Left lung (tissue), 10 donors: Measurements from ENCODE around the gene API5. TPM values are rescaled to one million over a fixed set of nuclear protein-coding genes. Genes with fewer than 3 reads are reported as not detected.

Source experiments
- ATAC-seq: fragments of 200-7000 bp; cut with Tn5 transposase; one replicate; pipeline ENCODE4 v1.9.1; 2020; ENCODE audit warnings: moderate library complexity
- DNase-seq, 4 donors: peaks; one replicate each; pipeline ENCODE4 v3.0.0-alpha.2; 2013 to 2020
- H3K27ac ChIP-seq, 2 donors: fragments of 200-600 bp; sonication (generic) in 1 of 2; one replicate each; pipeline versions ENCODE4 v1.5.0 to v1.8.0; 2020 to 2021
- H3K27me3 ChIP-seq, 2 donors: fragments of 200-600 bp; sonication (generic) in 1 of 2; one replicate each; pipeline versions ENCODE4 v1.5.0 to v1.8.0; 2020 to 2021
- H3K36me3 ChIP-seq, 2 donors: fragments of 200-600 bp; sonication (generic) in 1 of 2; one replicate each; pipeline versions ENCODE4 v1.5.0 to v1.8.0; 2020 to 2021
- H3K4me1 ChIP-seq, 2 donors: fragments of 200-600 bp; one replicate each; pipeline ENCODE4 v1.8.0; 2021
- H3K4me3 ChIP-seq, 2 donors: fragments of 200-600 bp; sonication (generic) in 1 of 2; one replicate each; pipeline versions ENCODE4 v1.5.0 to v1.8.0; 2020 to 2021; ENCODE audit warnings: mild to moderate bottlenecking in 1 of 2
- H3K9me3 ChIP-seq, 2 donors: fragments of 200-600 bp; sonication (generic) in 1 of 2; one replicate each; pipeline versions ENCODE4 v1.5.0 to v1.8.0; 2020 to 2021
- intact Hi-C, 2 donors: fragments of 100-400 bp; cut with DNase I; formaldehyde crosslinking; loops; one replicate each; pipeline versions ENCODE4 v1.11.2 to v1.14.2; 2022
- polyA plus RNA-seq, 6 donors: library from polyadenylated mRNA; unstranded; fragments of 120-200 nt; gene quantifications; one replicate each; pipeline ENCODE4 v1.2.1, GENCODE V29; 2013; ENCODE audit not compliant: insufficient read length in 6 of 6
- total RNA-seq, 2 donors: library from RNA; stranded (reverse); fragmentation: NEBNext Ultra II Directional; extraction: Animal tissue kit (Norgen Biotek cat#: 25700); gene quantifications; one replicate each; pipeline ENCODE4 v1.2.1, GENCODE V29; 2021
- TF ChIP-seq, protein P1 (sequence below), 2 donors: fragments of 200-600 bp; sonication (generic) in 1 of 2; IDR thresholded peaks; one replicate each; pipeline versions ENCODE4 v1.5.0 to v1.8.0; 2021; ENCODE audit warnings: antibody characterized with exemption in 2 of 2
- donor health status: DM: no; HTN: yes; CAD: no.
- donor health status: DM: no; HTN: no; CAD: no.

Gene API5
- total and polyA plus RNA-seq, 8 donors = 85.8 to 112 (median 105) TPM

GRCh38 chr11:43367382-43368178, 55.8 kb downstream of the API5 start:
- peaks cover 0 to 16% of the 10 kb centered on the region in 2 donors for H3K36me3 ChIP-seq
- peak; percentile 93 for ATAC-seq
- H3K4me1 ChIP-seq = peaks cover 7 to 27% of the 10 kb centered on the region in 2 donors
- H3K9me3 ChIP-seq = no peaks in the 10 kb centered on the region
- H3K4me3 ChIP-seq = no peak overlapping the region
- TF ChIP-seq, protein P1, sequence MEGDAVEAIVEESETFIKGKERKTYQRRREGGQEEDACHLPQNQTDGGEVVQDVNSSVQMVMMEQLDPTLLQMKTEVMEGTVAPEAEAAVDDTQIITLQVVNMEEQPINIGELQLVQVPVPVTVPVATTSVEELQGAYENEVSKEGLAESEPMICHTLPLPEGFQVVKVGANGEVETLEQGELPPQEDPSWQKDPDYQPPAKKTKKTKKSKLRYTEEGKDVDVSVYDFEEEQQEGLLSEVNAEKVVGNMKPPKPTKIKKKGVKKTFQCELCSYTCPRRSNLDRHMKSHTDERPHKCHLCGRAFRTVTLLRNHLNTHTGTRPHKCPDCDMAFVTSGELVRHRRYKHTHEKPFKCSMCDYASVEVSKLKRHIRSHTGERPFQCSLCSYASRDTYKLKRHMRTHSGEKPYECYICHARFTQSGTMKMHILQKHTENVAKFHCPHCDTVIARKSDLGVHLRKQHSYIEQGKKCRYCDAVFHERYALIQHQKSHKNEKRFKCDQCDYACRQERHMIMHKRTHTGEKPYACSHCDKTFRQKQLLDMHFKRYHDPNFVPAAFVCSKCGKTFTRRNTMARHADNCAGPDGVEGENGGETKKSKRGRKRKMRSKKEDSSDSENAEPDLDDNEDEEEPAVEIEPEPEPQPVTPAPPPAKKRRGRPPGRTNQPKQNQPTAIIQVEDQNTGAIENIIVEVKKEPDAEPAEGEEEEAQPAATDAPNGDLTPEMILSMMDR (IDR thresholded peaks at IDR 0.05) = no peak
- peak overlapping the region in 1 of 2 donors; percentile 49 for H3K27ac ChIP-seq
- no peak for DNase-seq
- H3K27me3 ChIP-seq = no peaks in the 10 kb centered on the region
- intact Hi-C loops = no loop called here

GRCh38 chr11:43376065-43376464, 64.3 kb downstream of the API5 start:
- Histone ChIP-seq H3K36me3 (peaks cover 0 to 26% of the 10 kb centered on the region in 2 donors), H3K4me3 (no peak overlapping the region), H3K9me3 (no peaks in the 10 kb centered on the region), H3K4me1 (peaks cover 3% of the 10 kb centered on the region in 2 donors), H3K27me3 (no peaks in the 10 kb centered on the region), H3K27ac (no peak overlapping the region)
- intact Hi-C loops = no loop called here
- ATAC-seq (no peak), DNase-seq (no peak)
- TF ChIP-seq, protein P1 (IDR thresholded peaks at IDR 0.05) = no peak

- TF ChIP-seq, protein P1 (IDR thresholded peaks at IDR 0.05) = no peak
- intact Hi-C loops = no loop called here
- Histone ChIP-seq H3K27me3 (no peaks in the 10 kb centered on the region), H3K27ac (no peak overlapping the region), H3K4me3 (no peak overlapping the region), H3K36me3 (peaks cover 0 to 24% of the 10 kb centered on the region in 2 donors), H3K9me3 (no peaks in the 10 kb centered on the region), H3K4me1 (peaks cover 3% of the 10 kb centered on the region in 2 donors)
- peak; percentile 98 for ATAC-seq
- DNase-seq = no peak
These were observed 64.8 kb downstream of the API5 start for GRCh38 chr11:43376594-43376993.

DNA sequence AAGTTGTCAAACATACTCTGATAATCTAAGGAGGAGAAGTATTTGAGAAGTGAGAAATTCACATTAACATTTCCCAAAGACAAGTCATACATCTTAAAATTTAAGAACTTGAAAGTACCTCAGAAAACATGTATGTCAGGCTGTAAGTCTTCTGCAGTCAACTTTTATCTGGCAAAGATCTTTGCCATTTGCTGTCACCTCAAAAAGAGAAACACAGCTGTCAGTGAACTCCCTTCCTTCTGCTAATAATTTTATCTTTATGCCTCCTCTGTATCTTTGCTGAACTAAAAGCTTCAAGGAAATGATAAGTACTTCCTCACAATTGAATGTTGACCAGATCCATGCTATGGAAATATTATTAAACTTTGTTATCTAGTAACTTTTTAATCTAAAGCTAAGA, 65.6 kb downstream of the API5 start:
- TF ChIP-seq, protein P1 (IDR thresholded peaks at IDR 0.05) = no peak
- no peak for DNase-seq
- H3K27ac ChIP-seq = no peak overlapping the region
- no peaks in the 10 kb centered on the region for H3K9me3 ChIP-seq
- H3K4me3 ChIP-seq = no peak overlapping the region
- ATAC-seq = no peak
- intact Hi-C loops = no loop called here
- H3K4me1 ChIP-seq = peaks cover 3% of the 10 kb centered on the region in 2 donors
- H3K27me3 ChIP-seq = no peaks in the 10 kb centered on the region
- H3K36me3 ChIP-seq = peaks cover 0 to 22% of the 10 kb centered on the region in 2 donors

GRCh38 chr11:43378897-43379296, 67.1 kb downstream of the API5 start:
- no peak for ATAC-seq
- H3K4me3 ChIP-seq = no peak overlapping the region
- H3K4me1 ChIP-seq = peaks cover 3% of the 10 kb centered on the region in 2 donors
- intact Hi-C loops = no loop called here
- TF ChIP-seq, protein P1 (IDR thresholded peaks at IDR 0.05) = no peak
- H3K27ac ChIP-seq = no peak overlapping the region
- H3K9me3 ChIP-seq = no peaks in the 10 kb centered on the region
- no peak for DNase-seq
- H3K27me3 ChIP-seq = no peaks in the 10 kb centered on the region
- peaks cover 0 to 29% of the 10 kb centered on the region in 2 donors for H3K36me3 ChIP-seq
